ENCODE measurements around the gene SMYD1. TPM values are rescaled to one million over a fixed set of nuclear protein-coding genes. Genes with fewer than 3 reads are reported as not detected.
A peak's percentile ranks its signal among the peaks of the same experiment; 100 is the strongest.

The SMYD1 gene
- total RNA-seq, 1 experiment from 2014 or later: not detected

- DNase-seq (ENCODE audit: low spot score): no peak
Measured at GRCh38 chr2:88087073-88087472, 19.4 kb downstream of the SMYD1 start.

GRCh38 chr2:88087763-88088162, 20.1 kb downstream of the SMYD1 start:
- DNase-seq (ENCODE audit: low spot score): no peak

DNA sequence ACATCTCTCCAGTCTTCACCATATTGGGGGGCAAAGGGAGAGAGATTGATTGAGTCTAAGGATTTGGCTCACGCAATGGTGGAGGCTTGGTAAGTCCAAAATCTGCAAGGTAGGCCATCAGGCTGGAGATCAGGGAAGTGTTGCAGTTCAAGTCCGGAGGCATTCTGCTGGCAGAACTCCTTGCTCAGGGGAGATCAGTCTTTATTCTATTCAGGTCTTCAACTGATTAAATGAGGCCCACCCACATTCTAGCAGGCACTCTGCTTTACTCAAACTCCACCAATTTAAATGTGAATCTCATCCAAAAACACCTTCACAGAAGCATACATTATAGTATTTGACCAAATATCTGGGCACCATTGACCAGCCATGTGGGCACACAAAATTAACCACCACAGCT, 21.4 kb downstream of the SMYD1 start:
- DNase-seq (ENCODE audit: low spot score): no peak

GRCh38 chr2:88090446-88091283, 23.0 kb downstream of the SMYD1 start:
- DNase-seq (ENCODE audit: low spot score): no peak

- no peak for DNase-seq (ENCODE audit: low spot score)
Measured at GRCh38 chr2:88091943-88092342, 24.3 kb downstream of the SMYD1 start.

DNA sequence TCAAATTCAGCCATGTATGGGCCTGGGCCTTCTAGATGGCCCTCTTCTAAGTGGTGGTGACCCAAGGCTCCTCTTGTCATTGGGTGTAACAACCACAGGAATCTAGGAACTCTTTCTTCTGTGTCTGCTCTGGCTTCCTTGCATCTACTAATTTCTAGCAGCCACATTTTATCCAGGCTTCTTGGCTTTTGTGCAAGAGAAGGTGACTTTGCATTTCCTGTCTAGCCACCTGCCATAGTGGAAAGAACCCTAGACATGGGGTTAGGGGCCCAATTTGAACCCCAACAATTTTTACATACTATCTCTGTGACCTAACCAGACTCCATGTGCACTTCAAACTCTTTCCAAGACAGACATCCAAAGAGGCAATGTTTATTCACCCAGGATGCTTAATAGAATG, 25.1 kb downstream of the SMYD1 start:
- DNase-seq (ENCODE audit: low spot score): no peak

- DNase-seq (ENCODE audit: low spot score): no peak
Measured at GRCh38 chr2:88095022-88095421, 27.4 kb downstream of the SMYD1 start.

- DNase-seq (ENCODE audit: low spot score): no peak
Measured at GRCh38 chr2:88096708-88097107, 29.1 kb downstream of the SMYD1 start.

DNA sequence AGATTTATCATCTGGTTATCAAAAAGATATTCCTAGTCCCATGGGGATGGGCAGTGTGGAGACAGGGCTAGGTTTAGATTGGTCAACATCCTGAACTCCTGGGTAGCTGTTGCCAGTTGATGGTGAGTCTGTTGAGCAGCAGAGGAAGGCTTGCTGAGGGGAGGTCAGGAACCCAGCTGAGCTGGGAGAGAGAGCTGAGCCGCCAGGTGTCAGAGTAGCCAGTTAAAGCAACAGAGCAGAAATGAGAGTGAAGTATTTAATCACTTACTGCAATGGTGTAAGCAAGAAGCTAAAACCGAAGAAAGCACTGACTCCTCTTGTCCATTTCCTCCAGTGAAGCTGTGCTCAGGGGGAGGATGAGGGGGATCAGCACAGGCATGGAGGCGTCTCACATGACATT, 29.6 kb downstream of the SMYD1 start:
- DNase-seq (ENCODE audit: low spot score): no peak

GRCh38 chr2:88097891-88098557, 30.4 kb downstream of the SMYD1 start:
- DNase-seq (ENCODE audit: low spot score): no peak

GRCh38 chr2:88098558-88098900, 30.9 kb downstream of the SMYD1 start:
- no peak for DNase-seq (ENCODE audit: low spot score)

GRCh38 chr2:88099798-88100488, 32.3 kb downstream of the SMYD1 start:
- peak; percentile 57 for DNase-seq (ENCODE audit: low spot score)

GRCh38 chr2:88100489-88100858, 32.8 kb downstream of the SMYD1 start:
- DNase-seq (ENCODE audit: low spot score): no peak

GRCh38 chr2:88108796-88109195, 41.2 kb downstream of the SMYD1 start:
- DNase-seq (ENCODE audit: low spot score): no peak

DNA sequence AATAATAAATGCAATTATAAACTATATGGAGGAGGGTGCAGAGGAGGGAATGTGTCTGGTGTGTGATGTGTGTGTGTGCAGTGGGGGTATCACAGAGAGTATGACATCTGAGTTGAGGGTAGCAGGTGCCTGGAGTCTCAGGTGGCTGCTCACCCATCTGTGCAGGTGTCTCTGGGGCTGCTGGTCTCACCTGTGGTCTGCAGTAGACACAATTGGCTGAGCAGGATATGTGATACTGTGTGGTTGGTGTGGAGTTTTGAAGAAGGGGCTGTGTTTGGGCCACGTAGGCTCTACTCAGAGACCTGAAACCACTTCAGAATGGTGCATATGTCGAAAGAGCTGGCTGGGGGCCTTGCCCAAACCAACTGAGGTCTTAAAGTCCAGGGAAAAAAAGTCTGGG, 43.2 kb downstream of the SMYD1 start:
- no peak for DNase-seq (ENCODE audit: low spot score)

DNA sequence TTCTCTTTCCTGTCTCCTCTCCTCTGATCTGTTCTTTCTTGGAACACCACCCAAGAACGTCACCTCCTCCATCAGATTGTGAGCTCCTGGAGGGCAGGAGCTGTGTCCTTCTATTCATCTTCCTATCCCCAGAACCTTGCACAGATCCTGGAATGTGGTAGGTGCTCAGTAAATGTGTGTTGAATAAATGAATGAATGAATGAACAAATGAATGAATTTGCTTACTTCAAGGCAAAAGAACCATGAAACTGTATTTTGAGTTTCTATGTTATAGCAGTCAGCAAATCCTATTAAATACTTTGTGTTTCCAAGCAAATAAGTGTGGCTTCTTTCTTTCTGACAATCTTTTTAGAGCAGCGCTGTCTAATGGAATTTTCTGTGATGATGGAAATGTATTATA, 45.4 kb downstream of the SMYD1 start:
- DNase-seq (ENCODE audit: low spot score): no peak

- no peak for DNase-seq (ENCODE audit: low spot score)
Measured at GRCh38 chr2:88114889-88115288, 47.3 kb downstream of the SMYD1 start.

- DNase-seq (ENCODE audit: low spot score): no peak
Measured at GRCh38 chr2:88115825-88116518, 48.3 kb downstream of the SMYD1 start.

GRCh38 chr2:88116669-88117432, 49.2 kb downstream of the SMYD1 start:
- no peak for DNase-seq (ENCODE audit: low spot score)

DNA sequence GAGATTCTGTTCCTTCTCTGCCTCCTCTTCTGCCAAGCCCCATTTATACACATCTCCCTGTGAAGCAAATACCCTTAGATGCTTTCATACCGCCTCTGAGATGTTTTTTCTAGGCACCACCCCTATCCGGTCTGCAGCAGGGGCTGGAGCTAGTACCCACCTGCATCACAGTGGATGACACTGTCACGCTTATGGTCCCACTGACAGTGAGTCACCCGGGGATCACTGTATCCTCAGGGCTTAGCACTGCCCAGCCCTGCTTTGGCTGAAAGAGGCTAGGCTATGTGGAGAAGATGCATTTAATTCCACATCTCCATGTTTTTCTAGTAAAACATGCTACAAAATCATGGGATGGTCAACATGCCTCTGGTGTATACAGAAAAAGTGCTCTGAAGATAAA, 50.3 kb downstream of the SMYD1 start:
- DNase-seq (ENCODE audit: low spot score): no peak

GRCh38 chr2:88121678-88122077, 54.1 kb downstream of the SMYD1 start:
- no peak for DNase-seq (ENCODE audit: low spot score)
